ENCODE results near the gene HS2ST1.
A peak's percentile ranks its signal among the peaks of the same experiment; 100 is the strongest.

The HS2ST1 gene

DNA sequence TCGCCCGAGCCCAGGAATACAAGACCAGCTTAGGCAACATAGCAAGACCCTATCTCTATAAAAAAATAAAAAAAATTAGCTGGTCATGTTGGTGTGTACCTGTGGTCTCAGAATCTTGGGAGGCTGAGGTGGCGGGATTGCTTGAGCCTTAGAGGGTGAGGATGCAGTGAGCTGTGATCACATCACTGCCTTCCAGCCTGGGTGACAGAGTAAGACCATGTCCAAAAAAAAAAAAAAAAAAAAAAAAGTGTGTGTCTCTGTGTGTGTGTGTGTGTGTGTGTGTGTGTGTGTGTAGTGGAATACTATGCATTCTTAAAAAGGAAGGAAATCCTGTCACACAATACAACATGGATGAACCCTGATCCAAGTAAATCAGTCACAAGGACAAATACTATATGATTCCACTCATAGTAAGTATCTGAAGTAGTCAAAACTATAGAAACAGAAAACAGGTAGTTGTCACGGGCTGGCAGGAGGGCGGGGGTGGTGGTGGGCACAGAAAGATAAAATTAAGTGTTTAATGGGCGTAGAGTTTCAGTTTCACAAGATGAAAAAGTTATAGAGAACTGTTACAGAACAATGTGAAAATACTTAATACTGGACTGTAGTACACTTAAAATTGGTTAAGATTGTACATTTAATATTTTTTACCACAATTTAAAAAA, 48.3 kb upstream of the HS2ST1 start:
- ChIA-PET POLR2A (no interaction called here), CTCF (interaction anchor here (0.8 kb wide), 1 partner anchor 15 kb away, joined by 3 read pairs; no protein-coding TSS in a partner anchor)
- TF ChIP-seq, protein P1, sequence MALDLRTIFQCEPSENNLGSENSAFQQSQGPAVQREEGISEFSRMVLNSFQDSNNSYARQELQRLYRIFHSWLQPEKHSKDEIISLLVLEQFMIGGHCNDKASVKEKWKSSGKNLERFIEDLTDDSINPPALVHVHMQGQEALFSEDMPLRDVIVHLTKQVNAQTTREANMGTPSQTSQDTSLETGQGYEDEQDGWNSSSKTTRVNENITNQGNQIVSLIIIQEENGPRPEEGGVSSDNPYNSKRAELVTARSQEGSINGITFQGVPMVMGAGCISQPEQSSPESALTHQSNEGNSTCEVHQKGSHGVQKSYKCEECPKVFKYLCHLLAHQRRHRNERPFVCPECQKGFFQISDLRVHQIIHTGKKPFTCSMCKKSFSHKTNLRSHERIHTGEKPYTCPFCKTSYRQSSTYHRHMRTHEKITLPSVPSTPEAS (tag by site-specific recombination; IDR thresholded peaks at IDR 0.05) = peak; percentile 74
- TF ChIP-seq, protein P2, sequence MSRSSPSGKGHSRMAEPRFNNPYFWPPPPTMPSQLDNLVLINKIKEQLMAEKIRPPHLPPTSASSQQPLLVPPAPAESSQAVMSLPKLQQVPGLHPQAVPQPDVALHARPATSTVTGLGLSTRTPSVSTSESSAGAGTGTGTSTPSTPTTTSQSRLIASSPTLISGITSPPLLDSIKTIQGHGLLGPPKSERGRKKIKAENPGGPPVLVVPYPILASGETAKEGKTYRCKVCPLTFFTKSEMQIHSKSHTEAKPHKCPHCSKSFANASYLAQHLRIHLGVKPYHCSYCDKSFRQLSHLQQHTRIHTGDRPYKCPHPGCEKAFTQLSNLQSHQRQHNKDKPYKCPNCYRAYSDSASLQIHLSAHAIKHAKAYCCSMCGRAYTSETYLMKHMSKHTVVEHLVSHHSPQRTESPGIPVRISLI (tag by site-specific recombination; IDR thresholded peaks at IDR 0.05) = no peak
- TF ChIP-seq, protein P3, sequence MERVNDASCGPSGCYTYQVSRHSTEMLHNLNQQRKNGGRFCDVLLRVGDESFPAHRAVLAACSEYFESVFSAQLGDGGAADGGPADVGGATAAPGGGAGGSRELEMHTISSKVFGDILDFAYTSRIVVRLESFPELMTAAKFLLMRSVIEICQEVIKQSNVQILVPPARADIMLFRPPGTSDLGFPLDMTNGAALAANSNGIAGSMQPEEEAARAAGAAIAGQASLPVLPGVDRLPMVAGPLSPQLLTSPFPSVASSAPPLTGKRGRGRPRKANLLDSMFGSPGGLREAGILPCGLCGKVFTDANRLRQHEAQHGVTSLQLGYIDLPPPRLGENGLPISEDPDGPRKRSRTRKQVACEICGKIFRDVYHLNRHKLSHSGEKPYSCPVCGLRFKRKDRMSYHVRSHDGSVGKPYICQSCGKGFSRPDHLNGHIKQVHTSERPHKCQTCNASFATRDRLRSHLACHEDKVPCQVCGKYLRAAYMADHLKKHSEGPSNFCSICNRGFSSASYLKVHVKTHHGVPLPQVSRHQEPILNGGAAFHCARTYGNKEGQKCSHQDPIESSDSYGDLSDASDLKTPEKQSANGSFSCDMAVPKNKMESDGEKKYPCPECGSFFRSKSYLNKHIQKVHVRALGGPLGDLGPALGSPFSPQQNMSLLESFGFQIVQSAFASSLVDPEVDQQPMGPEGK (tag by site-specific recombination; IDR thresholded peaks at IDR 0.05) = no peak
- TF ChIP-seq ZNF670 (tag by site-specific recombination; IDR thresholded peaks at IDR 0.05; ENCODE audit: low read depth) = no peak
- TF ChIP-seq, protein P4, sequence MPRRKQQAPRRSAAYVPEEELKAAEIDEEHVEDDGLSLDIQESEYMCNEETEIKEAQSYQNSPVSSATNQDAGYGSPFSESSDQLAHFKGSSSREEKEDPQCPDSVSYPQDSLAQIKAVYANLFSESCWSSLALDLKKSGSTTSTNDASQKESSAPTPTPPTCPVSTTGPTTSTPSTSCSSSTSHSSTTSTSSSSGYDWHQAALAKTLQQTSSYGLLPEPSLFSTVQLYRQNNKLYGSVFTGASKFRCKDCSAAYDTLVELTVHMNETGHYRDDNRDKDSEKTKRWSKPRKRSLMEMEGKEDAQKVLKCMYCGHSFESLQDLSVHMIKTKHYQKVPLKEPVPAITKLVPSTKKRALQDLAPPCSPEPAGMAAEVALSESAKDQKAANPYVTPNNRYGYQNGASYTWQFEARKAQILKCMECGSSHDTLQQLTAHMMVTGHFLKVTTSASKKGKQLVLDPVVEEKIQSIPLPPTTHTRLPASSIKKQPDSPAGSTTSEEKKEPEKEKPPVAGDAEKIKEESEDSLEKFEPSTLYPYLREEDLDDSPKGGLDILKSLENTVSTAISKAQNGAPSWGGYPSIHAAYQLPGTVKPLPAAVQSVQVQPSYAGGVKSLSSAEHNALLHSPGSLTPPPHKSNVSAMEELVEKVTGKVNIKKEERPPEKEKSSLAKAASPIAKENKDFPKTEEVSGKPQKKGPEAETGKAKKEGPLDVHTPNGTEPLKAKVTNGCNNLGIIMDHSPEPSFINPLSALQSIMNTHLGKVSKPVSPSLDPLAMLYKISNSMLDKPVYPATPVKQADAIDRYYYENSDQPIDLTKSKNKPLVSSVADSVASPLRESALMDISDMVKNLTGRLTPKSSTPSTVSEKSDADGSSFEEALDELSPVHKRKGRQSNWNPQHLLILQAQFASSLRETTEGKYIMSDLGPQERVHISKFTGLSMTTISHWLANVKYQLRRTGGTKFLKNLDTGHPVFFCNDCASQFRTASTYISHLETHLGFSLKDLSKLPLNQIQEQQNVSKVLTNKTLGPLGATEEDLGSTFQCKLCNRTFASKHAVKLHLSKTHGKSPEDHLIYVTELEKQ (tag by site-specific recombination; IDR thresholded peaks at IDR 0.05; ENCODE audit: borderline replicate concordance) = no peak
- H3K27ac ChIP-seq (ENCODE audit: extremely low read depth, low read depth, low read length) = no peak overlapping the region
- H3K4me1 ChIP-seq (ENCODE audit: control insufficient read depth, insufficient read depth, low read length) = no peaks in the 10 kb centered on the region; the same call in 1 of the 2 replicates
- H3K36me3 ChIP-seq (ENCODE audit: control insufficient read depth in 2 of 2, insufficient read depth in 1 of 2, low read length in 2 of 2) = peaks cover 0 to 7% of the 10 kb centered on the region in 2 experiments; a peak in 1 of 3 replicates
- H3K4me3 ChIP-seq (ENCODE audit: low read depth, low read length) = no peak overlapping the region
- no peaks in the 10 kb centered on the region for H3K9me3 ChIP-seq (ENCODE audit: control insufficient read depth, insufficient read depth, low read depth, low read length)

DNA sequence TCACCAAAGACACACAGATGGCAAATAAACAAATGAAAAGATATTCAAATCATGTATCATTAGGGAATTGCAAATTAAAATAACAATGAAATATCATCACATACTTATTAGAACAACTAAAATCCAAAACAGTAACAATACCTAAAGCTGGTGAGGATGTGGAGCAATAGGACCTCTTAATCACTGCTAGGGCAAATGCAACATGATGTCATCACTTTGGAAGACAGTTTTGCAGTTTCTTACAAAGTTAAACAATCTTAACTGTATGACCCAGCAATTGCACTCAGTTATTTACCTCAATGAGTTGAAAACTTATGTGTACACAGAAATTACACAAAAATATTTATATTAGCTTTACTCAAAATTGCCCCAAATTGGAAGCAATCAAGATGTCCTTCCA, 47.8 kb upstream of the HS2ST1 start:
- Histone ChIP-seq H3K36me3 (ENCODE audit: control insufficient read depth in 2 of 2, insufficient read depth in 1 of 2, low read length in 2 of 2) (peaks cover 0 to 7% of the 10 kb centered on the region in 2 experiments; a peak in 1 of 3 replicates), H3K9me3 (ENCODE audit: control insufficient read depth, insufficient read depth, low read depth, low read length) (no peaks in the 10 kb centered on the region), H3K4me1 (ENCODE audit: control insufficient read depth, insufficient read depth, low read length) (no peaks in the 10 kb centered on the region; the same call in 1 of the 2 replicates), H3K4me3 (ENCODE audit: low read depth, low read length) (no peak overlapping the region), H3K27ac (ENCODE audit: extremely low read depth, low read depth, low read length) (no peak overlapping the region)
- ChIA-PET CTCF (no interaction called here), POLR2A (no interaction called here)
- TF ChIP-seq, protein P5, sequence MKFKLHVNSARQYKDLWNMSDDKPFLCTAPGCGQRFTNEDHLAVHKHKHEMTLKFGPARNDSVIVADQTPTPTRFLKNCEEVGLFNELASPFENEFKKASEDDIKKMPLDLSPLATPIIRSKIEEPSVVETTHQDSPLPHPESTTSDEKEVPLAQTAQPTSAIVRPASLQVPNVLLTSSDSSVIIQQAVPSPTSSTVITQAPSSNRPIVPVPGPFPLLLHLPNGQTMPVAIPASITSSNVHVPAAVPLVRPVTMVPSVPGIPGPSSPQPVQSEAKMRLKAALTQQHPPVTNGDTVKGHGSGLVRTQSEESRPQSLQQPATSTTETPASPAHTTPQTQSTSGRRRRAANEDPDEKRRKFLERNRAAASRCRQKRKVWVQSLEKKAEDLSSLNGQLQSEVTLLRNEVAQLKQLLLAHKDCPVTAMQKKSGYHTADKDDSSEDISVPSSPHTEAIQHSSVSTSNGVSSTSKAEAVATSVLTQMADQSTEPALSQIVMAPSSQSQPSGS (tag by site-specific recombination; IDR thresholded peaks at IDR 0.05; ENCODE audit: low read depth) = peak; percentile 85; the same call in 1 of the 2 replicates
- TF ChIP-seq, protein P6, sequence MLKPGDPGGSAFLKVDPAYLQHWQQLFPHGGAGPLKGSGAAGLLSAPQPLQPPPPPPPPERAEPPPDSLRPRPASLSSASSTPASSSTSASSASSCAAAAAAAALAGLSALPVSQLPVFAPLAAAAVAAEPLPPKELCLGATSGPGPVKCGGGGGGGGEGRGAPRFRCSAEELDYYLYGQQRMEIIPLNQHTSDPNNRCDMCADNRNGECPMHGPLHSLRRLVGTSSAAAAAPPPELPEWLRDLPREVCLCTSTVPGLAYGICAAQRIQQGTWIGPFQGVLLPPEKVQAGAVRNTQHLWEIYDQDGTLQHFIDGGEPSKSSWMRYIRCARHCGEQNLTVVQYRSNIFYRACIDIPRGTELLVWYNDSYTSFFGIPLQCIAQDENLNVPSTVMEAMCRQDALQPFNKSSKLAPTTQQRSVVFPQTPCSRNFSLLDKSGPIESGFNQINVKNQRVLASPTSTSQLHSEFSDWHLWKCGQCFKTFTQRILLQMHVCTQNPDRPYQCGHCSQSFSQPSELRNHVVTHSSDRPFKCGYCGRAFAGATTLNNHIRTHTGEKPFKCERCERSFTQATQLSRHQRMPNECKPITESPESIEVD (tag by site-specific recombination; IDR thresholded peaks at IDR 0.05) = peak; percentile 53
- TF ChIP-seq, protein P7, sequence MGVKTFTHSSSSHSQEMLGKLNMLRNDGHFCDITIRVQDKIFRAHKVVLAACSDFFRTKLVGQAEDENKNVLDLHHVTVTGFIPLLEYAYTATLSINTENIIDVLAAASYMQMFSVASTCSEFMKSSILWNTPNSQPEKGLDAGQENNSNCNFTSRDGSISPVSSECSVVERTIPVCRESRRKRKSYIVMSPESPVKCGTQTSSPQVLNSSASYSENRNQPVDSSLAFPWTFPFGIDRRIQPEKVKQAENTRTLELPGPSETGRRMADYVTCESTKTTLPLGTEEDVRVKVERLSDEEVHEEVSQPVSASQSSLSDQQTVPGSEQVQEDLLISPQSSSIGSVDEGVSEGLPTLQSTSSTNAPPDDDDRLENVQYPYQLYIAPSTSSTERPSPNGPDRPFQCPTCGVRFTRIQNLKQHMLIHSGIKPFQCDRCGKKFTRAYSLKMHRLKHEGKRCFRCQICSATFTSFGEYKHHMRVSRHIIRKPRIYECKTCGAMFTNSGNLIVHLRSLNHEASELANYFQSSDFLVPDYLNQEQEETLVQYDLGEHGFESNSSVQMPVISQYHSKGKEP (tag by site-specific recombination; IDR thresholded peaks at IDR 0.05) = peak; percentile 29; the same call in 1 of the 2 replicates
- TF ChIP-seq ZNF335 (tag by site-specific recombination; conservative IDR thresholded peaks at IDR 0.05) (no peak), ZNF629 (tag by site-specific recombination; IDR thresholded peaks at IDR 0.05) (peak; percentile 63; the same call in 1 of the 2 replicates), ZBTB8A (tag by site-specific recombination; IDR thresholded peaks at IDR 0.05) (no peak), ZNF624 (tag by site-specific recombination; IDR thresholded peaks at IDR 0.05) (no peak), ZNF501 (tag by site-specific recombination; IDR thresholded peaks at IDR 0.05) (no peak), ZNF585B (tag by site-specific recombination; IDR thresholded peaks at IDR 0.05) (no peak)
